ENCODE data around the gene FAM107B.

FAM107B gene

DNA sequence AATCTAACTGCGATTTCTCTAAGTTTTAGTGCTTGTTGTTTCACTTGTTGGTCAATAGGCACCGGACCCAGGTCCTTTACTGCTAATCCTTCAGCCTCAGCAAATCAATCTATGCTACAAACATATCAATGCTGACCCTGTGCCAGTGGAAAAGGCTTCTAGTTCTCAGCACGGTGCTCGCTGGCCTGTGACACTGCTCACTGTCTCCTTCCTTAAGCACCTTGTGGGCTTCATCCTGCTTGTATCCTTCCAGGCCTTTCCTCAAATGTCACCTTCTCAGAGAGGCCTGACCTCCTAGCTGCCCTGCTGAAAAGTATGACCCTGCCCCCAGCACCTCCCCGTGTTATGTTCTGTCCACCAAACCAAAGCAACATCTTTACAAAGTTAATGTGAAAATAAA, 242.7 kb downstream of the FAM107B start:
- no peaks in the 10 kb centered on the region for H3K4me1 ChIP-seq (ENCODE audit: insufficient read depth, low read length)
- no peaks in the 10 kb centered on the region for H3K27me3 ChIP-seq (ENCODE audit: control insufficient read depth in 1 of 2, insufficient read depth in 2 of 2, low read length in 2 of 2)
- peaks cover 14% of the 10 kb centered on the region for H3K36me3 ChIP-seq (ENCODE audit: insufficient read depth, low read length)
- no peak overlapping the region for H3K9ac ChIP-seq (ENCODE audit: low read length)
- no peak overlapping the region for H3K27ac ChIP-seq (ENCODE audit: low read depth, low read length)
- no peak overlapping the region for H3K4me3 ChIP-seq (ENCODE audit: low read depth in 1 of 2, low read length in 2 of 2)
- H3K9me3 ChIP-seq (ENCODE audit: low read length): no peaks in the 10 kb centered on the region

DNA sequence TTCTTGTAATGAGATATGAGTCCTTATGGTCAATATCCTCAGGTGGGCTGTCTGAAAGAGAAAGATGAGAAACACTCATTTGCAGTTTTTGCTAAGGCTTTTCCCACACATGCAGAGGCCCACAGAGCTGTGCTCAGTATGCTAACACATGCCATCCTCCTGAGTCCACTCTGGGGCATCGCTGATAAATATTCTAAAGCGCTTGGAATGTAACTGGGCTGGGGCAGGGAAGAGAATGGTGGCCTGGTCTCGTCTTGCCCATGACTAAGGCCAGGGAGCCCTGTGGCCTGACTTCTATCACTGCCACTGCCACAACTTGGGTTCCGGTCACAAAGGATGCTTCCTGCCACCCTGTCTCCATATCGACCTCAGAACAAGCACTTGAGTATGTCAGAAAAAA, 244.2 kb downstream of the FAM107B start:
- no peak overlapping the region for H3K27ac ChIP-seq (ENCODE audit: low read depth, low read length)
- no peaks in the 10 kb centered on the region for H3K4me1 ChIP-seq (ENCODE audit: insufficient read depth, low read length)
- peaks cover 14% of the 10 kb centered on the region for H3K36me3 ChIP-seq (ENCODE audit: insufficient read depth, low read length)
- H3K27me3 ChIP-seq (ENCODE audit: control insufficient read depth in 1 of 2, insufficient read depth in 2 of 2, low read length in 2 of 2): no peaks in the 10 kb centered on the region
- H3K9ac ChIP-seq (ENCODE audit: low read length): no peak overlapping the region
- no peaks in the 10 kb centered on the region for H3K9me3 ChIP-seq (ENCODE audit: low read length)
- H3K4me3 ChIP-seq (ENCODE audit: low read depth in 1 of 2, low read length in 2 of 2): no peak overlapping the region

DNA sequence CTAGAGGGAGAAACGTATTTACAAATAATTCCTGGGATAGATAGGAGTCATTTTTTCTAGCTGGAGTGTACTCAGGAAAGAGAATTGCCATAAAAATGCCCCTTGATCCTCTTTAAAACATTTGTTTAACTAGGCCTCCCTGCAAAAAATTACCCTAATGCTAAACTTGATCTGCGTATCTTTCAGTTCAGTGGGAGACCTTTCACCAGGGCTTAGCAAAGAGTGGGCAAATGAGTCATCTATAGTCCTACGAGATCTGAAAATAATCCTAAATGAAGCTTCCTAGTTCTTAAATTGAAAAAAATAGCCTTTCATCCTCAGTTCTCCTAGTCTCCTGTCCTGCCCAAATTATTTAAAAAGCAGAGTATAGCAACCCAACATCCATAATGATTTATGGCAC, 245.3 kb downstream of the FAM107B start:
- Histone ChIP-seq H3K4me1 (ENCODE audit: insufficient read depth, low read length) (no peaks in the 10 kb centered on the region), H3K4me3 (ENCODE audit: low read depth in 1 of 2, low read length in 2 of 2) (no peak overlapping the region), H3K9me3 (ENCODE audit: low read length) (no peaks in the 10 kb centered on the region), H3K9ac (ENCODE audit: low read length) (no peak overlapping the region), H3K27me3 (ENCODE audit: control insufficient read depth in 1 of 2, insufficient read depth in 2 of 2, low read length in 2 of 2) (no peaks in the 10 kb centered on the region), H3K27ac (ENCODE audit: low read depth, low read length) (no peak overlapping the region), H3K36me3 (ENCODE audit: insufficient read depth, low read length) (peaks cover 14% of the 10 kb centered on the region)

DNA sequence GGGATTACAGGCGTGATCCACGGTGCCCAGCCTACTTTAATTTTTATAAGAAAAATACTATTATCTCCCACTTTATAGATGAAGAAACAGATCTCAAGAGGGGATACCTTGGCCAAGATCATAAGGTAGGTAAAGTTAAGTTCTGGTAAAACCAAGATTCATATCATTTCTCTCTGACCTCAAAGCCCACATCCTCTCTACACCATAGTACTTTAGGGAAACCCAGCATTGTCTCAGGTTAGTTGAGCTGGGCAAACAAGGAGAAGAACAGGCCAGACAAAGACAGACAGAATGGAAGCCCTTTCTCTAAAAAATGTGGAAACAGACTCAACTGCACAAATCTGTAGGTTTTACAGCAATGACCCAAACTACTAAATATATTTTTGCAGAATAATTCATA, 246.2 kb downstream of the FAM107B start:
- peaks cover 14% of the 10 kb centered on the region for H3K36me3 ChIP-seq (ENCODE audit: insufficient read depth, low read length)
- H3K27me3 ChIP-seq (ENCODE audit: control insufficient read depth in 1 of 2, insufficient read depth in 2 of 2, low read length in 2 of 2): no peaks in the 10 kb centered on the region
- no peak overlapping the region for H3K9ac ChIP-seq (ENCODE audit: low read length)
- no peak overlapping the region for H3K27ac ChIP-seq (ENCODE audit: low read depth, low read length)
- H3K9me3 ChIP-seq (ENCODE audit: low read length): no peaks in the 10 kb centered on the region
- no peak overlapping the region for H3K4me3 ChIP-seq (ENCODE audit: low read depth in 1 of 2, low read length in 2 of 2)
- no peaks in the 10 kb centered on the region for H3K4me1 ChIP-seq (ENCODE audit: insufficient read depth, low read length)

DNA sequence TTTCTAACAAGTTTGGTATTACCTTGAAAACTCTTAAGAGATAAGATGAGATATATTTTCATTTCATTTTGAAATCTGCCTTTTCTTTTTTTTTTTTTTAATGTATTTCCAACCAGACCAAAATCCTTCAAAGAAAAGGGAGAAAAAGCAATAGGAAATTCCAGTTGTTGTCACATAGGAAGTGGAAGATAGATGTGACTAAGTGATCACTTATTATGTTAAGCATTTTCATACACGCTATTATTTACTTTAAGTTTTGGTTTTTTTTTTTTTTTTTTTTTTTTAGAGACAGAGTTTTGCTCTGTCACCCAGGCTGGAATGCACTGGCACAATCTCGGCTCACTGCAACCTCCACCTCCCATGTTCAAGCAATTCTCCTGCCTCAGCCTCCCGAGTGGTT, 246.8 kb downstream of the FAM107B start:
- Histone ChIP-seq H3K4me3 (ENCODE audit: low read depth in 1 of 2, low read length in 2 of 2) (no peak overlapping the region), H3K9ac (ENCODE audit: low read length) (no peak overlapping the region), H3K36me3 (ENCODE audit: insufficient read depth, low read length) (peaks cover 14% of the 10 kb centered on the region), H3K4me1 (ENCODE audit: insufficient read depth, low read length) (no peaks in the 10 kb centered on the region), H3K27me3 (ENCODE audit: control insufficient read depth in 1 of 2, insufficient read depth in 2 of 2, low read length in 2 of 2) (no peaks in the 10 kb centered on the region), H3K27ac (ENCODE audit: low read depth, low read length) (no peak overlapping the region), H3K9me3 (ENCODE audit: low read length) (no peaks in the 10 kb centered on the region)

DNA sequence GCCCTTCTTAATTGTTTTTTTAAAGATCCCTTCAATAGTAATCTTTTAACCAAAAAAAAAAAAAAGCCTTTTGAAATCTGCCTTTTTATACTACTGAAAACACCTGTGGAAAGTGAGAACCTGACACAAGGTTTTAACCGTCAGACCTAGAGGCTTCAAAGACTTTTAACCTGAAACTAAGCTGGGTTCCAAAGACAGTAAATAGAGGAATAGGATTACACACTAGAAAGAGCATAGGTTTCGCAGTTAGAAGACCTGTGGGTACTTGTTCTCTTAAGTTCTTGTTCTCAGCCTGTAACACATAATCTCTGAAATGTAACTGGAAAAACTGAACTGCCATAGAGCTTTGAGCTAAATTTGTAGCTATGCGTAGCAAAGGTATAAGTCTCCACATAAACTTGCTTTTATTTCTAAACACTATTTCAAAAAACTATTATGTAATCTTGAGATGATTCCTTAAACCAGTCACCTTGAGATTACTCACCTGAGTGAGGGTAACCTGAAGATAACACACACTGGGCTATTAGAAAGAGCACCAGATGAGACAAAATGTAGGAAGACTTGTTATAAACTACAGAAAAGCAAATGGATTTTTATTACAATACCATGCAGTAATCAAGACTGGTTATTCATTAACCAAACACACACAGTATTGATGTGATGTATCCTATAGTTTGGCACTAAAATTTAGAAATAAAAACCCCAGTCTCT, 247.4 kb downstream of the FAM107B start:
- Histone ChIP-seq H3K9ac (ENCODE audit: low read length) (no peak overlapping the region), H3K4me3 (ENCODE audit: low read depth in 1 of 2, low read length in 2 of 2) (no peak overlapping the region), H3K27ac (ENCODE audit: low read depth, low read length) (no peak overlapping the region), H3K36me3 (ENCODE audit: insufficient read depth, low read length) (peaks cover 10% of the 10 kb centered on the region), H3K27me3 (ENCODE audit: control insufficient read depth in 1 of 2, insufficient read depth in 2 of 2, low read length in 2 of 2) (no peaks in the 10 kb centered on the region), H3K4me1 (ENCODE audit: insufficient read depth, low read length) (no peaks in the 10 kb centered on the region), H3K9me3 (ENCODE audit: low read length) (no peaks in the 10 kb centered on the region)

DNA sequence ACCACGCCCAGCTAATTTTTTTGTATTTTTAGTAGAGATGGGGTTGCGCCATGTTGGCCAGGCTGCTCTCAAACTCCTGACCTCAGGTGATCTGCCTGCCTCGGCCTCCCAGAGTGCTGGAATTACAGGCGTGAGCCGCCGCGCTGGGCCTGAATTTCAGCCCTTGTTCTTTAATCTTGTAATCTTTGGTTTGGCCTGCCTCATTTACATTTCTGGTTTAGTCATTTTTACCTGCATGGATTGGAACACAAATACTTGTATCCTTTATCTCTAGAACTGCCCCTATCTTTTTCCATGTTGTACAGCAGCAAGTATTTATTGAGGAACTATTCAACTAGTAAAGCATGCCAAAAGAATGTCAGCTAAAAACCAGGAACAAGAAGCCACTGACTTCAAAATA, 248.4 kb downstream of the FAM107B start:
- H3K9ac ChIP-seq (ENCODE audit: low read length): no peak overlapping the region
- no peaks in the 10 kb centered on the region for H3K27me3 ChIP-seq (ENCODE audit: control insufficient read depth in 1 of 2, insufficient read depth in 2 of 2, low read length in 2 of 2)
- H3K4me1 ChIP-seq (ENCODE audit: insufficient read depth, low read length): no peaks in the 10 kb centered on the region
- H3K9me3 ChIP-seq (ENCODE audit: low read length): no peaks in the 10 kb centered on the region
- H3K27ac ChIP-seq (ENCODE audit: low read depth, low read length): no peak overlapping the region
- H3K36me3 ChIP-seq (ENCODE audit: insufficient read depth, low read length): peaks cover 10% of the 10 kb centered on the region
- H3K4me3 ChIP-seq (ENCODE audit: low read depth in 1 of 2, low read length in 2 of 2): no peak overlapping the region

DNA sequence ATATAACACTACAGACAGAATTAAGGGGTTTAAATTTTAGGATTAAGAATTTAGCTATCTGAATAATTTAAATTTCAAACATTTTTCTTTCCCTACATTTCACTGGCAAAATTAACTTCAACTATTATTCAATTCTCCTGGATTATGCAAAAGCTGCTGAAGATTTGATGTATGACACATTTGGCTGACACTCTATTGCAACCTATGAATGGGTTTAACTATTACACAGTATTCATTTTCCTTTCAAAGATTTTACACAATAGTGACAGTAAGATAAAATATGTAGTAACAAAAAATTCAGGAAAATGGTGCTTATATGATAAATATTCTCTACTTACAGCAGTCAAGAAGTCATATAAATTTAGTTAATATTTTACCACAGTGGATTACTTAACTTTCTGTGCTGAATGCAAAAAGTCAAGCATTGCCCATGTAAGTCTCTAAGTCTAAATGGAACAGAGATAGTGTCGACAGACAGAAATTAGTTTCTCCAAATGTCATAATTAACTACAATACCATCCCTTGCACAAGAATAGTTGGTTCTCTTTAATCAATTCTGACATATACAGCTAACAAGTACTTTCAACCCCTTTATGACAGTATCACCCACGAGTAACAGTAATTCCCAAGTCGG, 249.9 kb downstream of the FAM107B start:
- Histone ChIP-seq H3K4me3 (ENCODE audit: low read depth in 1 of 2, low read length in 2 of 2) (no peak overlapping the region), H3K27me3 (ENCODE audit: control insufficient read depth in 1 of 2, insufficient read depth in 2 of 2, low read length in 2 of 2) (no peaks in the 10 kb centered on the region), H3K9ac (ENCODE audit: low read length) (no peak overlapping the region), H3K4me1 (ENCODE audit: insufficient read depth, low read length) (no peaks in the 10 kb centered on the region), H3K9me3 (ENCODE audit: low read length) (no peaks in the 10 kb centered on the region), H3K36me3 (ENCODE audit: insufficient read depth, low read length) (peaks cover 21% of the 10 kb centered on the region), H3K27ac (ENCODE audit: low read depth, low read length) (no peak overlapping the region)

DNA sequence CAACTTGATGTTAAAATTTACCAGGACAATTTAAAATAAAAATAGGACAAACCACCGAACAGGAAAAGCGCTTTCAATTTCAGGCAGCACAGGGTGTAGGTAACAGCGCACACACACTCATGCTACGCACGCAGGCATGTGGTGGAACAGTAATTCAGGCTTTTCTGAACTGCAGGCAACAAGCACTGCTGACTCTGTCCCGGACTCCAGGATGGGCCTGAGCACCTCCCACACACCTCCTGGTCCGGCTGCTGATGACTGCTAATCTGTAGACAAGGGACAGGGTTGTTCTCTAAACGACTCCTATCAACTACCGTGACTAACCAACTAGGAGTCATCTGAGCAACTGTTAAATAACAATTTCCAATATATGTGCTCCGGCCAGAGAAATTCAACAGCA, 251.4 kb downstream of the FAM107B start:
- H3K9ac ChIP-seq (ENCODE audit: low read length): no peak overlapping the region
- no peaks in the 10 kb centered on the region for H3K4me1 ChIP-seq (ENCODE audit: insufficient read depth, low read length)
- H3K27me3 ChIP-seq (ENCODE audit: control insufficient read depth in 1 of 2, insufficient read depth in 2 of 2, low read length in 2 of 2): no peaks in the 10 kb centered on the region
- H3K4me3 ChIP-seq (ENCODE audit: low read depth in 1 of 2, low read length in 2 of 2): no peak overlapping the region
- peaks cover 16% of the 10 kb centered on the region for H3K36me3 ChIP-seq (ENCODE audit: insufficient read depth, low read length)
- H3K27ac ChIP-seq (ENCODE audit: low read depth, low read length): no peak overlapping the region
- no peaks in the 10 kb centered on the region for H3K9me3 ChIP-seq (ENCODE audit: low read length)

DNA sequence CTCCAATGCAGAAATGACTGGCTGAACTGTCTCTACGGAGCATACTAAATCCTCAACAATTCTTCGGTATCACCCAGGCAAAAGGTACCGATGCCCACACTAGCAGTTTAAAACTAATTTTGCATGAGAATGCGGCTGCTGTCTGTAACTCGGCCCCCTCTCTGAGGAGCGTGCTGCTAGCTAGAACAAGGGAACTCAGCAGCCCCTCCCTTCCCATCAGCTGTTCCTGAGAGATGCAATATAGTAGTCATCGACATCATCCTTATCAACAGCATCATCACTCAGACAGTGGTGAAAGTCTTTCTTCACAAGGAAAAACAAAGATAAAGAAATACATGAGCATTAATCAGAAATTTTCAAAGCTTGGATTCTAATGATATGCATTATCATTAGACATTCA, 254.9 kb downstream of the FAM107B start:
- Histone ChIP-seq H3K36me3 (ENCODE audit: insufficient read depth, low read length) (peaks cover 16% of the 10 kb centered on the region), H3K27ac (ENCODE audit: low read depth, low read length) (no peak overlapping the region), H3K4me3 (ENCODE audit: low read depth in 1 of 2, low read length in 2 of 2) (no peak overlapping the region), H3K9me3 (ENCODE audit: low read length) (no peaks in the 10 kb centered on the region), H3K9ac (ENCODE audit: low read length) (no peak overlapping the region), H3K4me1 (ENCODE audit: insufficient read depth, low read length) (no peaks in the 10 kb centered on the region), H3K27me3 (ENCODE audit: control insufficient read depth in 1 of 2, insufficient read depth in 2 of 2, low read length in 2 of 2) (no peaks in the 10 kb centered on the region)

DNA sequence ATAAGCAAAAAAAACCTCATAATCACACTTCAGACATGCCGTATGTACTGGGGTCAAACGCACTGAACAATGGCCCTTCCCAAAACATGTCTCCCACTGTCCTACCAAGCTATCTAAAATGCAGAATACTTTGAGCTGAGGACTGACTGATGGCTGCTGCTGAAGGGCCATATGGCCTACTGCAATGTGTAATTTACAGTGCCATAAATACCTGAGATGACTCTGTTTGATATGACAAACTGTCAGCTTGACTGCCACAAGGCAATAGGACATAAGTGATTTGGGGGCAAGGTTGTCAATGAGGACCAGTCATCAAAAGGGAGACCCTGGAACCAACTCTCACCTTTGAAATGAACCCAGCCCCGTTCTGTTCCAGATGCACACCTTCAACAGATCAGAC, 256.5 kb downstream of the FAM107B start:
- Histone ChIP-seq H3K4me1 (ENCODE audit: insufficient read depth, low read length) (peaks cover 3% of the 10 kb centered on the region), H3K9me3 (ENCODE audit: low read length) (no peaks in the 10 kb centered on the region), H3K4me3 (ENCODE audit: low read depth in 1 of 2, low read length in 2 of 2) (no peak overlapping the region), H3K9ac (ENCODE audit: low read length) (no peak overlapping the region), H3K36me3 (ENCODE audit: insufficient read depth, low read length) (peaks cover 16% of the 10 kb centered on the region), H3K27me3 (ENCODE audit: control insufficient read depth in 1 of 2, insufficient read depth in 2 of 2, low read length in 2 of 2) (no peaks in the 10 kb centered on the region), H3K27ac (ENCODE audit: low read depth, low read length) (no peak overlapping the region)

DNA sequence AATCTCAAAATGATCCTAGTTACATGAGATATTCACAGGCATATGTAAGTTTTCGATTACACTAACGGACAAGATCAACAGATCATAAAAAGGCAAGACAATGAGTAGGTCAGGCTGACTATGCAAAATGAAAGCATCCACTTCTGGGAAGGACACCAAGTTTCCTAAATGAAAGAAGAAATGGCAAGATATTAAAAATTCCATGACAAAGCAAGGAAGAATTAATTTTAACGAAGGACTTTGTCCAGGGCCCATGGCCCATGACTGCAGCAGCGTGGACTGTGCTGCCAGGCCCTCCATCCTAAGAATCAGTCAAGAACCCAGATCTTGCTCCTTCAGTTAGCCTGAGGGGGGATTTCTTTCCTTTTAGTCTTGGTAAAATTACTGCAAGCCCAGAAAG, 261.6 kb downstream of the FAM107B start:
- Histone ChIP-seq H3K27ac (ENCODE audit: low read depth, low read length) (no peak overlapping the region), H3K36me3 (ENCODE audit: insufficient read depth, low read length) (no peaks in the 10 kb centered on the region), H3K9me3 (ENCODE audit: low read length) (no peaks in the 10 kb centered on the region), H3K4me1 (ENCODE audit: insufficient read depth, low read length) (peaks cover 5% of the 10 kb centered on the region), H3K9ac (ENCODE audit: low read length) (no peak overlapping the region), H3K4me3 (ENCODE audit: low read depth in 1 of 2, low read length in 2 of 2) (no peak overlapping the region), H3K27me3 (ENCODE audit: control insufficient read depth in 1 of 2, insufficient read depth in 2 of 2, low read length in 2 of 2) (no peaks in the 10 kb centered on the region)

All from muscle layer of colon (tissue), 2 donors.